WTC11 (cell line): Measurements from ENCODE around the gene CASQ2. TPM values are rescaled to one million over a fixed set of nuclear protein-coding genes. Genes with fewer than 3 reads are reported as not detected.

Source experiments
- ATAC-seq: fragments of 200-7000 bp; cut with Tn5 transposase; 2 replicates; pipeline ENCODE4 v1.10.0; 2021; ENCODE audit warnings: mild to moderate bottlenecking, moderate library complexity
- CTCF ChIA-PET: fragments of 300-600 bp; sonication (Branson Sonifier 250); formaldehyde crosslinking; loops from one replicate; lab custom pipeline; 2021; ENCODE audit warnings: antibody characterized with exemption; lab: Charles Lee
- POLR2A ChIA-PET: fragments of 350-600 bp; sonication (Branson Sonifier 250); formaldehyde crosslinking; loops from one replicate; lab custom pipeline; 2021; ENCODE audit warnings: antibody characterized with exemption; lab: Charles Lee
- DNase-seq: peaks from one replicate; pipeline ENCODE4 v3.0.0; 2021; ENCODE audit warnings: low spot score
- H3K27ac Mint-ChIP-seq: 2 replicates; pipeline ENCODE4 v1.8.0; 2021; ENCODE audit warnings: mixed read lengths
- H3K27me3 Mint-ChIP-seq: 2 replicates; pipeline ENCODE4 v1.8.0; 2021; ENCODE audit warnings: low read depth, mild to moderate bottlenecking, moderate library complexity, mixed read lengths
- H3K36me3 Mint-ChIP-seq: 2 replicates; pipeline ENCODE4 v1.8.0; 2021; ENCODE audit warnings: mixed read lengths
- H3K4me1 Mint-ChIP-seq: 2 replicates; pipeline ENCODE4 v1.8.0; 2022; ENCODE audit warnings: mixed read lengths
- H3K4me3 Mint-ChIP-seq: 2 replicates; pipeline ENCODE4 v1.8.0; 2021; ENCODE audit warnings: mild to moderate bottlenecking, moderate library complexity, mixed read lengths
- H3K9me3 Mint-ChIP-seq: 2 replicates; pipeline ENCODE4 v1.8.0; 2021; ENCODE audit warnings: mixed read lengths
- AFF4 ChIP-seq: sonication (generic); formaldehyde crosslinking; IDR thresholded peaks from 2 replicates; pipeline ENCODE4 v1.8.1; 2023; ENCODE audit warnings: mild to moderate bottlenecking, missing genetic modification reagents, borderline replicate concordance
- ATF6 ChIP-seq: sonication (generic); formaldehyde crosslinking; IDR thresholded peaks from 2 replicates; pipeline ENCODE4 v1.8.1; 2023; ENCODE audit warnings: mild to moderate bottlenecking, missing genetic modification reagents
- CDX4 ChIP-seq: fragments of 250-450 bp; sonication (Bioruptor Pico); IDR thresholded peaks from 2 replicates; pipeline ENCODE4 v1.9.0; 2021; ENCODE audit warnings: moderate library complexity, mild to moderate bottlenecking, inconsistent platforms, borderline replicate concordance
- CREB1 ChIP-seq: sonication (generic); formaldehyde crosslinking; IDR thresholded peaks from 2 replicates; pipeline ENCODE4 v1.8.0; 2023; ENCODE audit warnings: mild to moderate bottlenecking, missing genetic modification reagents
- FOXK1 ChIP-seq: sonication (generic); formaldehyde crosslinking; IDR thresholded peaks from 2 replicates; pipeline ENCODE4 v1.8.0; 2022; ENCODE audit warnings: mild to moderate bottlenecking, moderate library complexity, missing genetic modification reagents
- FOXP1 ChIP-seq: sonication (generic); formaldehyde crosslinking; IDR thresholded peaks from 2 replicates; pipeline ENCODE4 v1.8.0; 2022; ENCODE audit warnings: missing genetic modification reagents, mild to moderate bottlenecking, moderate library complexity, borderline replicate concordance
- NFATC4 ChIP-seq: fragments of 250-450 bp; sonication (Bioruptor Pico); IDR thresholded peaks from 2 replicates; pipeline ENCODE4 v1.9.0; 2021; ENCODE audit warnings: mild to moderate bottlenecking
- NR1H2 ChIP-seq: sonication (generic); formaldehyde crosslinking; IDR thresholded peaks from 2 replicates; pipeline ENCODE4 v1.9.0; 2021; ENCODE audit warnings: mild to moderate bottlenecking, moderate library complexity, missing genetic modification reagents
- OVOL2 ChIP-seq: fragments of 250-450 bp; sonication (Bioruptor Pico); IDR thresholded peaks from 2 replicates; pipeline ENCODE4 v1.9.0; 2021; ENCODE audit warnings: mild to moderate bottlenecking, borderline replicate concordance
- PRDM15 ChIP-seq: sonication (generic); formaldehyde crosslinking; IDR thresholded peaks from 2 replicates; pipeline ENCODE4 v1.8.0; 2022; ENCODE audit warnings: missing genetic modification reagents
- PREB ChIP-seq: sonication (generic); formaldehyde crosslinking; IDR thresholded peaks from 2 replicates; pipeline ENCODE4 v1.8.1; 2022; ENCODE audit warnings: mild to moderate bottlenecking, missing genetic modification reagents, moderate library complexity, borderline replicate concordance
- SMAD3 ChIP-seq: sonication (generic); formaldehyde crosslinking; IDR thresholded peaks from 2 replicates; pipeline ENCODE4 v1.8.0; 2022; ENCODE audit warnings: missing genetic modification reagents, mild to moderate bottlenecking, borderline replicate concordance
- TEAD4 ChIP-seq: sonication (generic); formaldehyde crosslinking; IDR thresholded peaks from 2 replicates; pipeline ENCODE4 v1.8.0; 2022; ENCODE audit warnings: mild to moderate bottlenecking, missing genetic modification reagents
- ZBTB43 ChIP-seq: sonication (generic); formaldehyde crosslinking; IDR thresholded peaks from 2 replicates; pipeline ENCODE4 v1.8.1; 2023; ENCODE audit warnings: mild to moderate bottlenecking, missing genetic modification reagents
- ZNF396 ChIP-seq: fragments of 250-450 bp; sonication (Bioruptor Pico); IDR thresholded peaks from 2 replicates; pipeline ENCODE4 v1.8.0; 2021; ENCODE audit warnings: mild to moderate bottlenecking, moderate library complexity, borderline replicate concordance
- ZNF425 ChIP-seq: fragments of 250-450 bp; sonication (Bioruptor Pico); conservative IDR thresholded peaks from 2 replicates; pipeline ENCODE4 v1.9.0; 2021; ENCODE audit warnings: mild to moderate bottlenecking
- total RNA-seq: library from RNA; stranded (reverse); gene quantifications from 3 replicates; pipeline ENCODE4 v1.2.3, GENCODE V29; 2021

The CASQ2 gene
- total RNA-seq, 1 experiment from 2014 or later, result not detected

- TF ChIP-seq AFF4 (no peak), ZNF425 (CRISPR knock-in tag) (no peak), CDX4 (no peak), NFATC4 (no peak)
Observed at GRCh38 chr1:115744646-115745275, 23.8 kb downstream of the CASQ2 start (continued).

GRCh38 chr1:115740811-115741210, 27.7 kb downstream of the CASQ2 start:
- POLR2A ChIA-PET, result no interaction called here
- no peaks in the 10 kb centered on the region for H3K9me3 Mint-ChIP-seq
- no peaks in the 10 kb centered on the region for H3K36me3 Mint-ChIP-seq
- no peaks in the 10 kb centered on the region; the same call in 1 of the 2 replicates for H3K27me3 Mint-ChIP-seq
- CTCF ChIA-PET, result interaction anchor here (1.0 to 2.4 kb wide), 2 partner anchors 24 to 34 kb away, joined by 3 to 9 read pairs; no protein-coding TSS in a partner anchor
- H3K27ac Mint-ChIP-seq, result no peak overlapping the region
- ATAC-seq, result no peak
- DNase-seq, result no peak
- TF ChIP-seq NFATC4, result no peak
- TF ChIP-seq ZBTB43 (CRISPR knock-in tag), result no peak
- TF ChIP-seq FOXK1 (CRISPR knock-in tag), result no peak
- no peak for TF ChIP-seq ZNF396 (CRISPR knock-in tag)
- peaks cover 15% of the 10 kb centered on the region for H3K4me1 Mint-ChIP-seq
- no peak overlapping the region for H3K4me3 Mint-ChIP-seq

GRCh38 chr1:115732316-115732715, 36.2 kb downstream of the CASQ2 start:
- no peak for DNase-seq
- H3K4me3 Mint-ChIP-seq, result no peak overlapping the region
- no peaks in the 10 kb centered on the region for H3K9me3 Mint-ChIP-seq
- ATAC-seq, result no peak
- ChIA-PET CTCF (interaction anchor here (1.5 kb wide), 1 partner anchor 39 kb away, joined by 4 read pairs; no protein-coding TSS in a partner anchor), POLR2A (no interaction called here)
- H3K36me3 Mint-ChIP-seq, result no peaks in the 10 kb centered on the region
- TF ChIP-seq SMAD3 (CRISPR knock-in tag) (no peak), PRDM15 (no peak), PREB (no peak), ZNF396 (CRISPR knock-in tag) (no peak), FOXP1 (CRISPR knock-in tag) (no peak), NR1H2 (CRISPR knock-in tag) (no peak), OVOL2 (CRISPR knock-in tag) (no peak), ATF6 (CRISPR knock-in tag) (no peak), CREB1 (no peak), TEAD4 (CRISPR knock-in tag) (no peak)
- no peak overlapping the region for H3K27ac Mint-ChIP-seq
- no peaks in the 10 kb centered on the region for H3K27me3 Mint-ChIP-seq
- peaks cover 8% of the 10 kb centered on the region for H3K4me1 Mint-ChIP-seq
